Smooth muscle cell (in vitro differentiated cells): ENCODE data around the gene PLPPR1. TPM values are rescaled to one million over a fixed set of nuclear protein-coding genes. Genes with fewer than 3 reads are reported as not detected.

Experiments
- DNase-seq: peaks from one replicate; lab custom pipeline; 2025; ENCODE audit not compliant: unreplicated experiment; lab: John Stamatoyannopoulos, UW
- H2AFZ ChIP-seq: fragments of 200-600 bp; sonication (generic); 2 replicates; pipeline ENCODE4 v1.6.0; 2016; ENCODE audit warnings: antibody characterized with exemption, low read depth, mild to moderate bottlenecking
- H3F3A ChIP-seq: fragments of 200-600 bp; sonication (generic); 2 replicates; pipeline ENCODE4 v1.6.0; 2017; ENCODE audit warnings: antibody characterized with exemption, low read depth
- H3K27ac ChIP-seq: fragments of 200-600 bp; sonication (generic); 2 replicates; pipeline ENCODE4 v1.5.1; 2016; ENCODE audit warnings: low read depth, mild to moderate bottlenecking
- H3K27me3 ChIP-seq: fragments of 200-600 bp; sonication (generic); 2 replicates; pipeline ENCODE4 v1.6.1; 2016; ENCODE audit warnings: low read depth, mild to moderate bottlenecking
- H3K36me3 ChIP-seq: fragments of 200-600 bp; sonication (generic); 2 replicates; pipeline ENCODE4 v1.5.1; 2016; ENCODE audit warnings: low read depth
- H3K4me1 ChIP-seq: fragments of 200-600 bp; sonication (generic); 2 replicates; pipeline ENCODE4 v1.5.1; 2016; ENCODE audit warnings: low read depth
- H3K4me2 ChIP-seq: fragments of 200-600 bp; sonication (generic); 2 replicates; pipeline ENCODE4 v1.6.0; 2016; ENCODE audit warnings: mild to moderate bottlenecking
- H3K4me3 ChIP-seq: fragments of 200-600 bp; sonication (generic); 2 replicates; pipeline ENCODE4 v1.5.1; 2016; ENCODE audit warnings: mild to moderate bottlenecking
- H3K79me2 ChIP-seq: fragments of 200-600 bp; sonication (generic); 2 replicates; pipeline ENCODE4 v1.6.0; 2016; ENCODE audit warnings: low read depth, mild to moderate bottlenecking
- H3K9ac ChIP-seq: fragments of 200-600 bp; sonication (generic); 2 replicates; pipeline ENCODE4 v1.6.0; 2016; ENCODE audit warnings: low read depth
- H3K9me3 ChIP-seq: fragments of 200-600 bp; sonication (generic); replicated peaks from 2 replicates; pipeline ENCODE4 v1.5.1; 2016; ENCODE audit warnings: low read depth
- H4K20me1 ChIP-seq: fragments of 200-600 bp; sonication (generic); 2 replicates; pipeline ENCODE4 v1.6.0; 2016; ENCODE audit warnings: low read depth
- CTCF ChIP-seq: fragments of 200-600 bp; sonication (generic); IDR thresholded peaks from 2 replicates; pipeline ENCODE4 v1.5.1; 2017; ENCODE audit warnings: borderline replicate concordance, mild to moderate bottlenecking, antibody characterized with exemption; ENCODE audit not compliant: insufficient read depth, poor library complexity, severe bottlenecking
- WGBS: methylation state at CpG from one replicate; pipeline ENCODE4 v1.1.7; 2016; ENCODE audit warnings: low lambda C conversion rate; 5-methylcytosine and 5-hydroxymethylcytosine counted together
- polyA plus RNA-seq: library from polyadenylated mRNA; unstranded; fragments of >200 nt; fragmentation: Nextera tagmentation; extraction: Ambion mirVana; gene quantifications from 2 replicates; pipeline ENCODE4 v1.2.1, GENCODE V29; 2016
- total RNA-seq: library from RNA; depleted of rRNA; stranded (reverse); fragments of >200 nt; gene quantifications from 2 replicates; pipeline ENCODE4 v1.2.3, GENCODE V29; 2014

Gene PLPPR1
- total and polyA plus RNA-seq, 2 experiments from 2014 or later, result not detected

- H4K20me1 ChIP-seq, result no peaks in the 10 kb centered on the region
- H3K4me1 ChIP-seq, result peaks cover 8% of the 10 kb centered on the region
- no peak for TF ChIP-seq CTCF
- no peaks in the 10 kb centered on the region for H3K36me3 ChIP-seq
- no peak overlapping the region for H3K27ac ChIP-seq
- H3K4me3 ChIP-seq, result no peak overlapping the region
- H3K4me2 ChIP-seq, result no peak overlapping the region
- no peaks in the 10 kb centered on the region for H3K79me2 ChIP-seq
- no peak overlapping the region for H2AFZ ChIP-seq
- no peak for DNase-seq
- H3F3A ChIP-seq, result no peaks in the 10 kb centered on the region
- H3K9ac ChIP-seq, result no peak overlapping the region
- peaks cover 37% of the 10 kb centered on the region for H3K27me3 ChIP-seq
- H3K9me3 ChIP-seq, result no peaks in the 10 kb centered on the region
Observed at GRCh38 chr9:101265261-101265660, 236.7 kb downstream of the PLPPR1 start.

GRCh38 chr9:101268426-101268825, 239.9 kb downstream of the PLPPR1 start:
- Histone ChIP-seq H2AFZ (no peak overlapping the region), H3K36me3 (no peaks in the 10 kb centered on the region), H3K4me2 (peak overlapping the region; percentile 37), H3K27ac (no peak overlapping the region), H3K4me1 (peaks cover 12% of the 10 kb centered on the region), H3F3A (no peaks in the 10 kb centered on the region), H4K20me1 (no peaks in the 10 kb centered on the region), H3K27me3 (peaks cover 52% of the 10 kb centered on the region), H3K79me2 (no peaks in the 10 kb centered on the region), H3K9me3 (no peaks in the 10 kb centered on the region), H3K9ac (no peak overlapping the region), H3K4me3 (no peak overlapping the region)
- DNase-seq, result no peak
- no peak for TF ChIP-seq CTCF
- WGBS, result 9% methylated on average over 1 of the region's 1 CpG

GRCh38 chr9:101269591-101270283, 241.2 kb downstream of the PLPPR1 start:
- no peak overlapping the region for H3K27ac ChIP-seq
- H3K27me3 ChIP-seq, result peaks cover 56% of the 10 kb centered on the region
- no peaks in the 10 kb centered on the region for H4K20me1 ChIP-seq
- H3K9ac ChIP-seq, result no peak overlapping the region
- no peaks in the 10 kb centered on the region for H3K9me3 ChIP-seq
- H3K79me2 ChIP-seq, result no peaks in the 10 kb centered on the region
- H2AFZ ChIP-seq, result no peak overlapping the region
- no peak overlapping the region for H3K4me3 ChIP-seq
- H3K36me3 ChIP-seq, result no peaks in the 10 kb centered on the region
- 68% methylated on average over 9 of the region's 9 CpGs for WGBS
- no peaks in the 10 kb centered on the region for H3F3A ChIP-seq
- TF ChIP-seq CTCF, result no peak
- no peak overlapping the region for H3K4me2 ChIP-seq
- peaks cover 12% of the 10 kb centered on the region for H3K4me1 ChIP-seq
- DNase-seq, result no peak

- TF ChIP-seq CTCF, result no peak
- Histone ChIP-seq H3K9ac (no peak overlapping the region), H3K79me2 (no peaks in the 10 kb centered on the region), H3K36me3 (no peaks in the 10 kb centered on the region), H3F3A (no peaks in the 10 kb centered on the region), H4K20me1 (no peaks in the 10 kb centered on the region), H3K9me3 (no peaks in the 10 kb centered on the region), H3K4me3 (no peak overlapping the region), H3K4me2 (no peak overlapping the region), H2AFZ (no peak overlapping the region), H3K27me3 (peaks cover 56% of the 10 kb centered on the region), H3K4me1 (peaks cover 12% of the 10 kb centered on the region), H3K27ac (no peak overlapping the region)
- 57% methylated on average over 2 of the region's 2 CpGs for WGBS
- no peak for DNase-seq
Observed at GRCh38 chr9:101270302-101270701, 241.8 kb downstream of the PLPPR1 start.
